Skin of body (tissue), 2 donors: Measurements from ENCODE around the gene VEGFB. TPM values are rescaled to one million over a fixed set of nuclear protein-coding genes. Genes with fewer than 3 reads are reported as not detected.

Source experiments
- DNase-seq: peaks from one replicate; lab custom pipeline; 2025; lab: John Stamatoyannopoulos, UW
- total RNA-seq: library from RNA; depleted of rRNA; stranded (reverse); fragments of >200 nt; gene quantifications from one replicate; pipeline ENCODE4 v1.2.3, GENCODE V29; 2014

VEGFB gene
- total RNA-seq, 1 donor from 2014 or later: 31.9 TPM

- DNase-seq: no peak
These were observed 24.7 kb downstream of the VEGFB start for GRCh38 chr11:64258946-64259532.

GRCh38 chr11:64259533-64260067 lies 25.2 kb downstream of the VEGFB start:
- no peak for DNase-seq

- DNase-seq: no peak
These were observed 25.8 kb downstream of the VEGFB start for GRCh38 chr11:64260147-64260708.

- no peak for DNase-seq
These were observed 27.2 kb downstream of the VEGFB start for GRCh38 chr11:64261556-64262080.

- DNase-seq: no peak
These were observed 28.1 kb downstream of the VEGFB start for GRCh38 chr11:64262271-64263002.

GRCh38 chr11:64263021-64263946 lies 28.9 kb downstream of the VEGFB start:
- DNase-seq: no peak

- no peak for DNase-seq
These were observed 29.5 kb downstream of the VEGFB start for GRCh38 chr11:64263947-64264317.

- no peak for DNase-seq
These were observed 30.0 kb downstream of the VEGFB start for GRCh38 chr11:64264371-64264852.

- no peak for DNase-seq
These were observed 31.1 kb downstream of the VEGFB start for GRCh38 chr11:64265176-64266160.

- DNase-seq: no peak
These were observed 32.0 kb downstream of the VEGFB start for GRCh38 chr11:64266339-64266738.

- no peak for DNase-seq
These were observed 33.0 kb downstream of the VEGFB start for GRCh38 chr11:64267207-64267945.

- DNase-seq: no peak
These were observed 33.9 kb downstream of the VEGFB start for GRCh38 chr11:64268025-64268892.

- peak; percentile 51 for DNase-seq
These were observed 34.6 kb downstream of the VEGFB start for GRCh38 chr11:64268893-64269539.

- DNase-seq: peak; percentile 99
These were observed 35.3 kb downstream of the VEGFB start for GRCh38 chr11:64269540-64270220.

- DNase-seq: no peak
These were observed 40.8 kb downstream of the VEGFB start for GRCh38 chr11:64275031-64275800.

GRCh38 chr11:64275841-64276240 lies 41.5 kb downstream of the VEGFB start:
- no peak for DNase-seq
